HK-2 (cell line): ENCODE results near the gene RPN1.
"Not testable (repeated sequence)": the region's sequence is repeated elsewhere in the genome, so short reads cannot be mapped to it uniquely, and the experiment has no call there.

ENCODE experiments used
- DNase-seq: peaks from one replicate; pipeline ENCODE4 v3.0.0-alpha.2; 2018; ENCODE audit not compliant: unreplicated experiment

RPN1 gene

GRCh38 chr3:128609294-128609693, 41.3 kb downstream of the RPN1 start:
- no peak for DNase-seq

GRCh38 chr3:128607710-128608048, 42.9 kb downstream of the RPN1 start:
- no peak for DNase-seq

- DNase-seq: no peak
Measured at GRCh38 chr3:128606094-128606493, 44.5 kb downstream of the RPN1 start.

GRCh38 chr3:128605091-128606046, 45.2 kb downstream of the RPN1 start:
- DNase-seq: no peak

- DNase-seq: no peak
Measured at GRCh38 chr3:128603811-128604775, 46.5 kb downstream of the RPN1 start.

GRCh38 chr3:128603313-128603712, 47.3 kb downstream of the RPN1 start:
- no peak for DNase-seq

- DNase-seq: no peak
Measured at GRCh38 chr3:128598884-128599664, 51.5 kb downstream of the RPN1 start.

- no peak for DNase-seq
Measured at GRCh38 chr3:128597900-128598299, 52.7 kb downstream of the RPN1 start.

- DNase-seq: no peak
Measured at GRCh38 chr3:128592864-128593263, 57.8 kb downstream of the RPN1 start.

- DNase-seq: no peak
Measured at GRCh38 chr3:128591738-128592426, 58.7 kb downstream of the RPN1 start.

GRCh38 chr3:128590948-128591347, 59.7 kb downstream of the RPN1 start:
- DNase-seq: no peak

- DNase-seq: not testable (repeated sequence)
Measured at GRCh38 chr3:128589985-128590384, 60.6 kb downstream of the RPN1 start.

GRCh38 chr3:128588147-128588546, 62.5 kb downstream of the RPN1 start:
- no peak for DNase-seq

GRCh38 chr3:128587391-128587790, 63.2 kb downstream of the RPN1 start:
- DNase-seq: no peak

GRCh38 chr3:128586932-128587331, 63.7 kb downstream of the RPN1 start:
- DNase-seq: not testable (repeated sequence)

GRCh38 chr3:128586391-128586790, 64.2 kb downstream of the RPN1 start:
- not testable (repeated sequence) for DNase-seq

- no peak for DNase-seq
Measured at GRCh38 chr3:128585974-128586373, 64.6 kb downstream of the RPN1 start.

GRCh38 chr3:128585189-128585588, 65.4 kb downstream of the RPN1 start:
- DNase-seq: no peak

- DNase-seq: peak; percentile 83
Measured at GRCh38 chr3:128584412-128585020, 66.1 kb downstream of the RPN1 start.

- DNase-seq: no peak
Measured at GRCh38 chr3:128581566-128581965, 69.1 kb downstream of the RPN1 start.

- no peak for DNase-seq
Measured at GRCh38 chr3:128579927-128580326, 70.7 kb downstream of the RPN1 start.
